Dedifferentiated amniotic fluid mesenchymal stem cell (primary cell): ENCODE results near the gene BEND3.
A peak's percentile ranks its signal among the peaks of the same experiment; 100 is the strongest.
"Not testable (repeated sequence)": the region's sequence is repeated elsewhere in the genome, so short reads cannot be mapped to it uniquely, and the experiment has no call there.

Experiments
- DNase-seq: peaks from one replicate; pipeline ENCODE4 v3.0.0-alpha.2; 2016; ENCODE audit errors: extremely low spot score

BEND3 gene

DNA sequence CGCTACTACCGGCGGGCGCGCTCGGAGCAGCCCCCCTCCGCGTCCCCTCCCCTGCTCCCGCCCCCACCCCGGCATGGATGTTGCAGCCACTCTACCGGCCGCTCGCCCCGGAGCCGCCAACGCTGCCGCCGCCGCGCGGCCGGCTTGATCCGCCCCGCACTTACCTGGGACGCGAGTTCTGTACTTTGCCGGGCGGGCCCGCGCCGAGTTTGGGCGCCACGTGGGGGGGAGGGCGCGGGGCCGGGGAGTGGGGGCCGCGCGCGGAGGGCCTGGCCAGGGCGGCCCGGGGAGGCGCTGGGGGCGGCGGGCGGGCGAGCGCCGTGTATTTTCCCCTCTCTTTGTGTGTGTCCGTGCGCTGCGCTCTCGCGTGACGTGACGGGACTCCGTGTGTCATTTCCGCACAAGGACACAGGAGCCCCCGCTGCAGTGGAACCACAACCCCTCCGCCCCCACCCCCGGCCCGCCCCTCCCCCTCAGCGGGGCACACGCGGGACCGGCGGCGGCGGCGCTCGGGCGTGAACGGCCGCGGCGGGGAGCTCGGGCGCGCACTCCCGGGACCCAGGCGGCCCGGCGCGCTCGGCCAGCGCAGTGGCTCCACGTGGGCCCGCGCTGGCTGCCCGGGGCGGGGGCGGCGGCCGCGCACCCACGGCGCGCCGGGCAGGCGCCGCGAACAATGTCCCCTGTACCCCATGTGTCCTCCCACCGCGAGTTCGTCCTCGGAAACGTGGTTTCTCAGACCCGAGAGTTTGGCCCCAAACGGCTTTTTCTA, at the start of gene BEND3:
Gene BEND3, minus strand, starts transcription at position 590 of the 769 bp plus-strand sequence. CDS start 16,230 bp downstream, outside the sequence.
- no peak for DNase-seq

DNA sequence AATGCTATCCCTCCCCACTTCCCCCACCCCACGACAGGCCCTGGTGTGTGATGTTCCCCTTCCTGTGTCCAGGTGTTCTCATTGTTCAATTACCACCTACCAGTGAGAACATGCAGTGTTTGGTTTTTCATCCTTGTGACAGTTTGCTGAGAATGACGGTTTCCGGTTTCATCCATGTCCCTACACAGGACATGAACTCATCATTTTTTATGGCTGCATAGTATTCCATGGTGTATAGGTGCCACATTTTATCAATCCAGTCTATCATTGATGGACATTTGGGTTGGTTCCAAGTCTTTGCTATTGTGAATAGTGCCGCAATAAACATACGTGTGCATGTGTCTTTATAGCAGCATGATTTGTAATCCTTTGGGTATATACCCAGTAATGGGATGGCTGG, 49.0 kb upstream of the BEND3 start:
- not testable (repeated sequence) for DNase-seq

DNA sequence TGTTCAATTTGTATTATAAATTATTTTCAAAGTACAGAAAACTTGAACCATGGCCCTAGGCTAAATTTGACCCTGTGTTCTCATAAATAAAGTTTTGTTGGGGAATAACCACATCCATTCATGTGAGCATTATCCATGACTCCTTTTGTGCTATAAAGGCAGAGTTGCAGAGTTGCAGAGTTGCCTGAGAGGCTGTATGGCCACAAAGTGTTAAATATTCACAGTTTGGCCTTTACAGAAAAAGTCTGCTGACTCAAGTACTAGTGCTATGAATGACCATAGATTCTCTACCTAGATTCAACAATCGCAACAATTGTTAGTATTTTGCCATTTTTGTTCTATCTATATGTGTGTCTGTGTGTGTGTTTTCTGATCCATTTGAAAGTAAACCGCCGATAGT, 46.2 kb upstream of the BEND3 start:
- DNase-seq = no peak

DNA sequence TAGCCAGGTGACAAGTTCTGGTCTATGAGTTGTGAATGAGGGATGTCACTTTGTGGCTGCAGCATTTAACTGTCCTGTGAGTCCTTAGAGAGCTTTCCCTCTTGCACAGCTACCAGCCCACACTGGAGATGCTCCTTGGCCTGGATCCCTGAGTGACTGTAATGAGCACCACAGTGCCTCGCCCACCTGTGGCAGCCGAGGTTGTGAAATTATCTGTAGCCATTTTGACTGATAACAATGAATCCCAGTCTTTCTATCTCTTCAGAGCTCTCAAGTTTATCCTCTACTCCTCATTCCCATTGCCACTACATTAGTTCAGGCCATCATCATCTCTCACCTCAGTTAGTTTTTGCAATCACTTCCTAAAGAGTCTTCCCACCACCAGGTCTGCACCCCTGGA, 41.3 kb upstream of the BEND3 start:
- no peak for DNase-seq

DNA sequence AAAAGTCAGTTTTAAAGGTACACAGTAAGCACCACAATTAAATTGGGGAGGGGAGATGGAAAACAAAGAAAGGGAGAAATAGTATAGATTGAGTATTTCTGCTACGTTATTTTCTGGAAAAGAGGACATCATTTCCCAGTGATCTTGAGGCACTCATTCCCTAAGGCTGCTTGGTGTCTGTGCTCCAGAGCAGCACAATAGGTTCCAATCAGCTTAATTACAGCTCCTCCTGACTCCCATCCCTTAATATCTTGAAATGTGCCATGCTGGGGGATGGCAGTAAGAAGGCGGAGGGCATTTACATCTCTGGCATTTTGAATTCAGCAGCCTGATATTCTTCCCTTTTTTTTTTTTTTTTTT, 39.5 kb upstream of the BEND3 start:
- DNase-seq = no peak

DNA sequence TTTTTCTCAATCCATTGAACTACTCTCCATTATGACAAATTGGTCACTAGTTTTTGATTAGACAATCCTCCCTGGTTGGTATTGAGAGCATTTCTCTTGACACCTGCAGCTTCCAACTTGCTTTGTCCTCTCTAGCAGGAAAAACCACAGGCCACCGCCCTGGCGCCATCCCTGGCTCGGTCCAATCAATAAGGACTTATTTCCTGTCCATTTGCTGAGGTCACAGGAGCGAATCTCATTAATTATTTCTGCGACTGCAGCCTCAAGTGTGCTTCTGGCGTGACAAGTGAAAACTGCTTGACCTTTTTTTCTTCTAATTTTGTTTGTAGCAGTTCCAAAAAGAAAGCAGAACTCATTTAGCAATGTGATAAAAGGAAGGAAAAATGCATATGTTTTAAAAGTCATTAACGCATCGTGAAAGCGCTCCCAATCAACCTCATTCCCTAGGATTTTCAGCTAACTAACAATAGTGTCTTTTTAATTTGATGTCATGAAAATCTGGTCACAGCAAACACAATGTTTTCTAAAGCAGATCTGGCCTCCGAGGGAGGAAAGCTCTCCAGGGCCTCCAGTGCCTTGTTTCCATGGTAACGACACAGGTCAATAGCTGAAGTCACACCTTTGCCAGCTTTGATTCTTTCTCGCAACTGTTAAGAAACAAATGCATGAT, 39.0 kb upstream of the BEND3 start:
- no peak for DNase-seq

DNA sequence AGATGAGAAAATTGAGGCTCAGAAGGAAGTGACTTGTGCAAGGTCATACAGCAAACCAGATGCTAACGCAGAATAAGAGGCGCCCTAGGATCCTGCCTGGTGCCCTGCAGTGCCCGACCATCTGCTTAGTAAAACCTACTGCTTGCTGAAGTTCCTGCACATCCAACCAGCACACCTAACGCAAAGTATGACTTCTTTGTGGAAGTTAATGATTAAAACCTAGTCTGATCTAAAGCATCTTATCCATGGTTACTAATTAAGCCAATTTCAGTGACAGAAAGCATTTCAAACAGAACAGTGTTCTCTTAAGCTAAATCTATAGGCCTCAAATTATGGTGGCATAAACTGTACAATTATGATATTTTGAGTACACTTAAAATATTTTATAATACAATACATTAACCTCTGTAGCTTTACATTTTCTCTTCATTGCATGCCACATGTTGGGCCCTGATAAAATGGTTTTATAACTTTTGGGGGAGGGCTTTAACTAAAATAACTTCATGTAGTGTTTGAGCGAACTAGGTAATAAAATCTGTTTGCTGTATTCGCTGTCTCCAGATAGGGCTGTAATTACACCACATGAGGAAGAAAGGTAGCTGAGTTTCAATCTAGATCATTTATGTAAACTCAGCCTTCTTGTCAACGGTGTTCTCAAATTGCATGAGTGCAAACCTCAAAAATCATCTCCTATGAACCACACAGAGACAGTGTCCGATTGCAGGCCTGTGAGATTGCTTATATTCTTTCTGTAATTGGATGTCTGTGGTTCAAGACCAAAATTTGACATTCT, 37.5 kb upstream of the BEND3 start:
- no peak for DNase-seq

DNA sequence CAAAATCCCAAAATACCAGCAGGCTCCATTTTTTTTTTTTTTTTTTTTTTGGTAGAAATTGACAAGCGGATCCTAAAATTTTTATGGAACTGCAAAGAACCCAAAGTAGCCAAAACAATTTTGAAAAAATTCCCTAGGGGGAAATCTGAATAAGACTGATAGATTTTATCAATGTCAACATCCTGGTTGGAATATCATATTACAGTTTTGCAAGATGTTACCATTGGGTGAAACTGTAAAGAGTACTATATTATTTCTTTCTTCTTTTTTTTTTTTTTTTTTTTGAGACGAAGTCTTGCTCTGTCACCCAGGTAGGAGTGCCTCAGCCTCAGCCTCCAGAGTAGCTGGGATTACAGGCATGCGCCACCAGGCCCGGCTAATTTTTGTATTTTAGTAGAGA, 29.4 kb upstream of the BEND3 start:
- DNase-seq = no peak

DNA sequence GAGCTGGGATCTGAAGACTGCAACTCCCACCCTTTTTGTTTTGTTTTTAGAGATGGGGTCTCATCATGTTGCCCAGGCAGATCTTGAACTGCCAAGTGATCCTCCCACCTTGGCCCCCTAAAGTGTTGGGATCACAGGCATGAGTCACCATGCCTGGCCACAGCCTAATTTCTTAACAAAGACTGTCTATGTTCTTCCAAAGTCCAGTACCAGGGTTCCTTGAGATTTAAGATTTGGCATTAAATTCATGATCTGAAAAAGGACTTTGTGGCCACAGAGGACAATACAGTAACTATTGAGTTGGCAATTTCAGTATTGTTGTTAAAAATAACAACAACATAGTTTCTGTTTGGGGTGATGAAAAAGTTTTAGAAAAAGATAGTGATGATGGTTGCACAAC, 28.7 kb upstream of the BEND3 start:
- no peak for DNase-seq

DNA sequence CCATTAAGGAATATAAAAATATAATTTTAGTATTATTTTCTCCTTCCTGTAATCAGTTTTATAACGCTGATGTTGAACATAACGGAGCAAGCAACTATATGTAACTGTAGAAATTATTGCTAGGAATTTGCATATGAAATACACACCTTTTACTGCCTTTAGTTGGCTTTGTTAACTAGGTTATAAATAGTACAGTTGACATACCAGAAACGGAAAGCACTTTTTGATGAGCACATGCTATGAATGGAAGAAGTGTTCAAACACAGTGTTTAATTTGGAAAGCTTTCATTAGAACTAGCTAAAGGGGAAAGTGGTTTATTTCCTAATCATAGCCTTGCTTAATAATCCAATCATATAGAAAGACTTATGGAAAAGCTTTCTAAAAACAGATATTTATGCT, 25.3 kb upstream of the BEND3 start:
- DNase-seq = no peak

DNA sequence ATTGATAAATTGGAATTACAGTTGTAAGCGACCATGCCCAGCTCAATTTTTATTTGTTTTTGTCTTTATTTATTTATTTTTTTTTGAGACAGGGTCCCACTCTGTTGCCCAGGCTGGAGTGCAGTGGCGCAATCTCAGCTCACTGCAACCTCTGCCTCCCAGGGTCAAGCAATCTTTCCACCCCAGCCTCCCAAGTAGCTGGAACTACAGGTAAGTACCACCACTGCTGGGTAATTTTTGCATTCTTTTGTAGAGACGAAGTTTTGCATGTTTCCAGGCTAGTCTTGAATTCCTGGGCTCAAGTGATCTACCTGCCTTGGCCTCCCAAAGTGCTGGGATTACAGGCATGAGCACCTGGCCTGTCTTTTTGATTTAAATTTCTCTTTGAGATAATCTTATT, 21.0 kb upstream of the BEND3 start:
- not testable (repeated sequence) for DNase-seq

DNA sequence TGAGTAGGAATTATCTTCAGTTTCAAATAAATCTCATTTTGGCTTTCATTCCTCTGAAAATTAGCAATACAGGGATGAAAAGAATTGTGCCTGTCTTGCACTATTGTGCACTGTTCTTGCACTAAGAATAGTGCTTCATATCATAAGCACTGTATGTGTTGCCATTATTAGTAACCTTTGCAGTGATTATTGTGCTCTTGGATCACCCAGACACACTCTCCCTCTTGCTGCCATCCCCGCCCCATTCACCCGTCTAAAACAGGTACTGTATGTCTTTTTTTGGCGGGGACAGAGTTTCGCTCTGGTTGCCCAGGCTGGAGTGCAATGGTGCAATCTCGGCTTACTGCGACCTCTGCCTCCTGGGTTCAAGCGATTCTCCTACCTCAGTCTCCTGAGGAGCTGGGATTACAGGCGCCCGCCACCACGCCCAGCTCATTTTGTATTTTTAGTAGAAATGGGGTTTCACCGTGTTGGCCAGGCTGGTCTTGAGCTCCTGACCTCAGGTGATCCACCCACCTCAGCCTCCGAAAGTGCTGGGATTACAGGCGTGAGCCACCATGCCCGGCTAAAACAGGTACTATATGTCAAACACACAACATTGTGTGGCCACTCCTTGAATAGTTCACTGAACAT, 19.8 kb upstream of the BEND3 start:
- DNase-seq = not testable (repeated sequence)

DNA sequence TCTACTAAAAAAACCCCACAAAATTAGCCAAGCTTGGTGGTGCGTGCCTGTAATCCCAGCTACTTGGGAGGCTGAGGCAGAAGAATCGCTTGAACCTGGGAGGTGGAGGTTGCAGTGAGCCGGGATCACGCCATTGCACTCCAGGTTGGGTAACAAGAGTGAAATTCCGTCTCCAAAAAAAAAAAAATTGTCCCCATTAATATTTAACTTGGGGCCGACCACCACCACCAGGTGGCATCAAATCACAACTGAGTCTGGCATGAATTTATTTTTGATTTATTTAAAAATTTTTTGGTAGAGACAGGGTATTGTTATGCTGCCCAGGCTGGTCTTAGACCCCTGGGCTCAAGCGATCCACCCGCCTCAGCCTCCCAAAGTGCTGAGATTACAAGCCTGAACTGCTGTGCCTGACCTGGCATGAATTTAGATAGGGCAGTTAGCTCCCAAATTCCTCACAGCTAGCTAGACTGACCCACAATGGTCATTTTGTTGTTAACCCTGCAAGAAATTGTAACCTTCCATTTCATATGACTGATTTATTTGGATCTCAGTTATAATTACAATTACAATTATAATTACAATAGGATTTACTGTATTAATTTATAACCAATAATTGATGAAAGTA, 17.1 kb upstream of the BEND3 start:
- DNase-seq = peak; percentile 26

DNA sequence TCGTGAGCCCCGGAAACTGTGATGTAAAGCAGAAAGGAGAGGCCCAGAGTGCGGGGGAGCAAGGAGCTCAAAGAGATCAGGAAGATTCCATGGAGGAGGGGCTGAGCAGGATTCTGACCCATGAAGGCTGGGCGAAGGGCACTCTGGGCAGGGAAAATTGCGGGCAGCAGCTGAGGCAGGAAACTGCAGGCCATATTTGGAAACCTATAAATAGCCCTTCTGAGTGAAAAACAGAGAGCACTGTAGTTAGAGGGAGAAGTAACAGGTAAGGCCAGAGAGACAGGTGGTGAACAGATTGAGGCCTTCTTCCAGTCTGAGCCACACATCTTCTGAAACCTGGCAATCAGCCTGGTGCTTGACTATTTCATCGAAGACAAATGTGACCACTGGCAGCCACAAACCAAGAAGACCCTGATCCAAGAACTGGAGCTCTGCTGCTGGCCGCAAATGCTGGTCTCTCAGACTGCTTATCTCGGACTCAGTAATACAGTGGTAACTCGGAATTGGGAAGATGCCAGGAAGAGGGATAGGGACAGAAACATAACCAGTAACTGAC, 14.1 kb upstream of the BEND3 start:
- DNase-seq = no peak

DNA sequence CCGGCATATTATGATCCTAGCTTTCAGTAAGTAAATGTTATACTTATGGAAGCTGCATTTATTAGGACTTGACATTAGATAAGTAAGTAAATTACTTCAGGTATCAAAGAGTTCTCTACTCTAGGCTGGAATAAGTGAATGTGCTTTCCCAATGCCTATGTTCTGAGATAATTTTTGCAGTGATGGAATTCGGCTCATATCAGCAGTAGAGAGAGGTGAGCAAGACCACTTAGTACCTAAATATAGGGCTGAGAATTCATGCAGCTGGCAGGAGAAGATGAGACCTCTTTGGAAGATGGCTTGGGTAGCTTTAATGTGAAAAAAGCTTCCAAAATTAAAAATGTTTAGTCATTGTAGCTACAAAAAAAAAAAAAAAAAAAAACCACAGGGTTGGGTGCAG, 13.3 kb upstream of the BEND3 start:
- DNase-seq = no peak

DNA sequence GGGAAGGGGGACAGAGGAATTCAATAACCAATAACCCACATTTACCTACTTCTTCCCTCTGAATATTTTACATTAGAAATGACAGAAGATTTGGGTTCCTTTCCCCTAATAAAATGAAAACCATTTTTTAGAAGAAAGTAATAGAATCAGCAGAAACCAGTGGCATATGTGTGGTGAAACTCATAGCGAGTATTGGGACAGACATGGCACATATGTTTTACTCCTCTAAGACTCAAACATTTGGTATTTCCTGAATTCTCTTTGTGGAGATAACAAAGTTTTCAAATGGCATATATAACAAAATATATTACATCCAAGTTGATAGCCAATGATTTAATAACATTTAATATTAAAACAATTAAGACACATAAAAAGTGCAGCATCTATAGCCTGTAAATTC, 12.9 kb upstream of the BEND3 start:
- DNase-seq = no peak

DNA sequence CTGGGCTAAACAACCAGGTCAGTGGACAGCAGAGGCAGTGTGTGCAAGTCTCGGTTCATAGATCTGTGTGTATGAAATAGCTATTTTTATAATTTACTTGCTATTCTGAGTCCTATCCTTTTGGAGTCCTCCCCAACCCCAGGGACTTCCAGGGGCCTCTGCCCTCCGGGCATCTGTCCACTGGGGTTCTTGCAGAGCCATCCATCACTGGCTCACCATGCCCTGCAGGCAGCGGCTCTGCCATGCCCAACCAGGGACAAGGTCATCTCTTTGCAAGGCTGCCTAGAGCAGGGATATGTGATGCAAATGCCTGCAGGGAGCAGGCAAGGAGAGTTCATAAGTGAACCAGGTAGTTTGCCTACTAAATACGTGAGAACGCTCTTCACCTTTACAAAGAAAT, 10.5 kb upstream of the BEND3 start:
- no peak for DNase-seq

DNA sequence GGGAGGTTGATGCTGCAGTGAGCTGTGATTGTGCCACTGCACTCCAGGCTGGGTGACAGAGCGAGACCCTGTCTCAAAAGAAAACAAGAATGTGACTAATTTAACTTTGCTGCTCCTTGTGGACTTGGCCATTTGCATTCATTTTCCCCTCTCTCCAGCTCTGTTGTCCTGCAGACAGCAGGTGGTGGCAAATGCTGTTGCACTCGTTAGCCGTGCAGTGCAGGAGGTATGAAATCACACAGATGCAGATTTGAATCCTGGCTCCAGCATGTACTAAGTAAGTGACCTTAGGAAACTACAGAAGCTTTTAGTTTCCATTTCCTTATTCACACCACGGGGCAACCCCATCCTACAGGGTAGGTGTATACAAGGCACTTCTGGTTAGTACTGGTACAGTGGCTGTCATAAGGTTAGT, 9.6 kb upstream of the BEND3 start:
- no peak for DNase-seq

DNA sequence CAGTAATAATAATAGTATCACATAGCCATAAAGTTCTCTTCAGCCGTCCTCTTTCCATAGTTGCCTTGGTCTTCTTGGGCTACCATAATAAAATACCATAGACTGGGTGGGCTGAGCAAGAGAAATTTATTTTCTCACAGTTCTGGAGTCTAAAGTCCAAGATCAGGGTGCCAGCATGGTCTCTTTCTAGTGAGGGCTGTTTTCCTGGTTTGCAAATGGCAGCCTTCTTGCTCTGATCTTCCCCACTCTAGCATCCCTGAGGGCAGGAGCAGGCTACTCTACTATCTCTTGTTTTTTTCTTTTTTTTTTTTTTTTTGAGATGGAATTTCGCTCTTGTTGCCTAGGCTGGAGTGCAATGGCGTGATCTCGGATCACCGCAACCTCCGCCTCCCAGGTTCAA, 8.2 kb upstream of the BEND3 start:
- no peak for DNase-seq

DNA sequence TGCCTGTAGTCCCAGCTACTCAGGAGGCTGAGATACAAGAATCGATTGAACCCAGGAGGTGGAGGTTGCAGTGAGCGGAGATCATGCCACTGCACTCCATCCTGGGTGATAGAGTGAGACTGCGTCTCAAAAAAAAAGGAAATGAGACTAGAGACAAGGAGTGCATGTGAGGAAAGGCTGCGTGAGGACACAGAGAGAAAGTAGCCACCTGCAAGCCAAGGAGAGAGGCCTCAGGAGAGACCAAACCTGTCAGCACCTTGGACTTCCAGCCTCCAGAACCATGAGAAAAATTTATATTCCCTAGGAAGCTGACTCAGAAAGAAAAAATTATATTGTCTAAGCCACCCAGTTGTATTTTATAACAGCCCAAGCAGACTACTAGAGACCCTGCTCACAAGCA, 7.4 kb upstream of the BEND3 start:
- no peak for DNase-seq

DNA sequence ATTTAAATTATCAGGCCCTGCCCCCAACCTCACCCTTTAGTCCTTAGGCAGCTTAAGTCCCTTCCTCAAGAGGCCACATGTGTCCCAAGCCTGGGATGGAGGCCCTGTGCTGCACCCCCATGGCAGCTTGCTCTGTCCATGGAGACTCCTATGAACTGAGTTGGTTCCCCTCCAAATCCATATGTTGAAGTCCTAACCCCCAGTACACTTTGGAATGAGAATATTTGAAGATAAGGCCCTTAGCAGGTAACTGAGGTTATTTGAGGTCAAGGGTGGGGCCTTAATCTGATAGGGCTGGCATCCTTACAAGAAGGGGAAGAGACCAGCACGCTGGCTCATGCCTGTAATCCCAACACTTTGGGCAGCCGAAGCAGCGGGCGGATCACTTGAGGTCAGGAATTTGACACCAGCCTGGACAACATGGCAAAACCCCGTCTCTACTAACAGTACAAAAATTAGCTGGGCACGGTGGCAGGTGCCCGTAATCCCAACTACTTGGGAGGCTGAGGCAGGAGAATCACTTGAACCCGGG, 6.7 kb upstream of the BEND3 start:
- DNase-seq = no peak
